Endodermal cell (in vitro differentiated cells): ENCODE results near the gene TXNL1. TPM values are rescaled to one million over a fixed set of nuclear protein-coding genes. Genes with fewer than 3 reads are reported as not detected.
"Not testable (repeated sequence)": the region's sequence is repeated elsewhere in the genome, so short reads cannot be mapped to it uniquely, and the experiment has no call there.

Experiments
- DNase-seq: peaks from one replicate; pipeline ENCODE4 v3.0.0-alpha.2; 2017
- H3K27ac ChIP-seq: 2 replicates; pipeline ENCODE4 v1.5.1; 2013; ENCODE audit warnings: mild to moderate bottlenecking, low read depth, low read length, moderate library complexity
- H3K27me3 ChIP-seq: 2 replicates; pipeline ENCODE4 v1.6.1; 2013; ENCODE audit warnings: mild to moderate bottlenecking, low read length, moderate library complexity; ENCODE audit not compliant: insufficient read depth, control insufficient read depth, poor library complexity, severe bottlenecking
- H3K36me3 ChIP-seq: 2 replicates; pipeline ENCODE4 v1.7.0; 2013; ENCODE audit warnings: mild to moderate bottlenecking, low read length, moderate library complexity; ENCODE audit not compliant: control insufficient read depth, insufficient read depth
- H3K4me1 ChIP-seq: one replicate; pipeline ENCODE4 v1.7.0; 2013; ENCODE audit warnings: low read length; ENCODE audit not compliant: control insufficient read depth, insufficient read depth
- H3K4me3 ChIP-seq: 2 replicates; pipeline ENCODE4 v1.5.1; 2013; ENCODE audit warnings: mild to moderate bottlenecking, low read length, moderate library complexity
- H3K9ac ChIP-seq: 2 replicates; pipeline ENCODE4 v1.6.1; 2013; ENCODE audit warnings: mild to moderate bottlenecking, low read length, moderate library complexity; ENCODE audit not compliant: poor library complexity, severe bottlenecking; ENCODE audit errors: extremely low read depth
- H3K9me3 ChIP-seq: 2 replicates; pipeline ENCODE4 v1.6.1; 2013; ENCODE audit warnings: mild to moderate bottlenecking, low read length, moderate library complexity; ENCODE audit not compliant: control insufficient read depth
- H3K27ac Mint-ChIP-seq: 2 replicates; pipeline ENCODE4 v1.8.0; 2020; ENCODE audit warnings: mixed read lengths
- H3K27me3 Mint-ChIP-seq: 2 replicates; pipeline ENCODE4 v1.8.0; 2021; ENCODE audit warnings: mild to moderate bottlenecking, mixed read lengths; ENCODE audit not compliant: insufficient read depth
- H3K36me3 Mint-ChIP-seq: 2 replicates; pipeline ENCODE4 v1.8.0; 2020; ENCODE audit warnings: low read depth, mixed read lengths
- H3K4me1 Mint-ChIP-seq: 2 replicates; pipeline ENCODE4 v1.8.0; 2020; ENCODE audit warnings: mixed read lengths
- H3K4me3 Mint-ChIP-seq: 2 replicates; pipeline ENCODE4 v1.8.0; 2020; ENCODE audit warnings: mild to moderate bottlenecking, moderate library complexity, mixed read lengths
- H3K9me3 Mint-ChIP-seq: 2 replicates; pipeline ENCODE4 v1.8.0; 2020; ENCODE audit warnings: mild to moderate bottlenecking, mixed read lengths
- WGBS, 2 experiments: methylation state at CpG; one replicate each; pipeline versions ENCODE4 v1.1.5 to v1.1.7; 2013; ENCODE audit warnings: missing lambda C conversion rate in 2 of 2, mixed read lengths in 1 of 2; ENCODE audit not compliant: insufficient coverage in 1 of 2, insufficient read length in 1 of 2; 5-methylcytosine and 5-hydroxymethylcytosine counted together
- total RNA-seq, 2 donors: library from RNA; stranded (reverse); fragmentation: NEBNext Ultra II Directional in 1 of 2; extraction: Animal tissue kit (Norgen Biotek cat#: 25700) in 1 of 2; gene quantifications; 2 replicates in 1 of 2; 3 replicates in 1 of 2; pipeline ENCODE4 v1.2.1, GENCODE V29; 2021
- TF ChIP-seq, protein P1 (sequence below): fragments of 200-600 bp; sonication (generic); conservative IDR thresholded peaks from 2 replicates; pipeline ENCODE4 v1.5.0; 2021; ENCODE audit warnings: antibody characterized with exemption, mild to moderate bottlenecking

Gene TXNL1
- total RNA-seq, 2 donors from 2014 or later, result 69.6 to 77.0 TPM

DNA sequence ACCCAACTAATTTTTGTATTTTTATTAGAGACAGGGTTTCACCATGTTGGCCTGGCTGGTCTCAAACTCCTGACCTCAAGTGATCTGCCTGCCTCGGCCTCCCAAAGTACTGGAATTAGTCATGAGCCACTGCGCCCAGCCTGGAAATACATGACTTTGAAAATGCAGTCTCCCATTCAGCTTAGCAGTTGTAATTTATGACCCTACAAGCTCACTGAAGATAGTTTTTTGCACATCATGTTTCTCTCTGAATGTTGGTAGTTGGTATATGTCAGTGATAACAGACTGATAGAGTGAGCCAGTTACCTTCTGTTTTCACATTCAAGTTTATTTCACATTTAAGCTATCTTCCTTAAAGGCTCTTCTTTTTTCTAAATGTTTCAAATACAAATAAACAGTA is 19.9 kb upstream of the TXNL1 start:
- TF ChIP-seq, protein P1, sequence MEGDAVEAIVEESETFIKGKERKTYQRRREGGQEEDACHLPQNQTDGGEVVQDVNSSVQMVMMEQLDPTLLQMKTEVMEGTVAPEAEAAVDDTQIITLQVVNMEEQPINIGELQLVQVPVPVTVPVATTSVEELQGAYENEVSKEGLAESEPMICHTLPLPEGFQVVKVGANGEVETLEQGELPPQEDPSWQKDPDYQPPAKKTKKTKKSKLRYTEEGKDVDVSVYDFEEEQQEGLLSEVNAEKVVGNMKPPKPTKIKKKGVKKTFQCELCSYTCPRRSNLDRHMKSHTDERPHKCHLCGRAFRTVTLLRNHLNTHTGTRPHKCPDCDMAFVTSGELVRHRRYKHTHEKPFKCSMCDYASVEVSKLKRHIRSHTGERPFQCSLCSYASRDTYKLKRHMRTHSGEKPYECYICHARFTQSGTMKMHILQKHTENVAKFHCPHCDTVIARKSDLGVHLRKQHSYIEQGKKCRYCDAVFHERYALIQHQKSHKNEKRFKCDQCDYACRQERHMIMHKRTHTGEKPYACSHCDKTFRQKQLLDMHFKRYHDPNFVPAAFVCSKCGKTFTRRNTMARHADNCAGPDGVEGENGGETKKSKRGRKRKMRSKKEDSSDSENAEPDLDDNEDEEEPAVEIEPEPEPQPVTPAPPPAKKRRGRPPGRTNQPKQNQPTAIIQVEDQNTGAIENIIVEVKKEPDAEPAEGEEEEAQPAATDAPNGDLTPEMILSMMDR, result no peak
- Histone ChIP-seq H3K4me3 (no peak overlapping the region), H3K4me1 (no peaks in the 10 kb centered on the region), H3K36me3 (no peaks in the 10 kb centered on the region), H3K9ac (no peak overlapping the region), H3K27me3 (no peaks in the 10 kb centered on the region), H3K9me3 (no peaks in the 10 kb centered on the region), H3K27ac (no peak overlapping the region)
- Mint-ChIP-seq H3K9me3 (peaks cover 7% of the 10 kb centered on the region), H3K36me3 (peaks cover 9% of the 10 kb centered on the region), H3K27ac (no peak overlapping the region), H3K4me3 (no peak overlapping the region), H3K4me1 (peaks cover 10% of the 10 kb centered on the region), H3K27me3 (no peaks in the 10 kb centered on the region)
- 93 to 100% methylated on average over 2 of the region's 2 CpGs for WGBS, 2 experiments
- DNase-seq, result no peak

GRCh38 chr18:56654280-56654679 is 15.9 kb upstream of the TXNL1 start:
- not testable (repeated sequence) for H3K4me3 ChIP-seq, H3K27ac ChIP-seq, H3K9ac ChIP-seq, H3K9me3 ChIP-seq, H3K27me3 ChIP-seq, H3K9me3 Mint-ChIP-seq, H3K4me3 Mint-ChIP-seq, H3K27me3 Mint-ChIP-seq, DNase-seq, H3K4me1 ChIP-seq, H3K27ac Mint-ChIP-seq, H3K36me3 ChIP-seq
- WGBS, 2 experiments, result 94 to 96% methylated on average over 4 to 6 of the region's 7 CpGs
- peaks cover 11% of the 10 kb centered on the region for H3K36me3 Mint-ChIP-seq
- peaks cover 12% of the 10 kb centered on the region for H3K4me1 Mint-ChIP-seq

GRCh38 chr18:56652802-56653201 is 14.4 kb upstream of the TXNL1 start:
- DNase-seq, result no peak
- Histone ChIP-seq H3K27ac (no peak overlapping the region), H3K36me3 (no peaks in the 10 kb centered on the region), H3K4me1 (no peaks in the 10 kb centered on the region), H3K27me3 (no peaks in the 10 kb centered on the region), H3K4me3 (no peak overlapping the region), H3K9ac (no peak overlapping the region), H3K9me3 (no peaks in the 10 kb centered on the region)
- no peaks in the 10 kb centered on the region for H3K27me3 Mint-ChIP-seq
- TF ChIP-seq, protein P1, result no peak
- H3K36me3 Mint-ChIP-seq, result peaks cover 11% of the 10 kb centered on the region
- H3K4me1 Mint-ChIP-seq, result peaks cover 22% of the 10 kb centered on the region
- no peak overlapping the region for H3K27ac Mint-ChIP-seq
- WGBS, 2 experiments, result 82 to 86% methylated on average over 3 to 4 of the region's 4 CpGs
- H3K9me3 Mint-ChIP-seq, result peaks cover 7% of the 10 kb centered on the region
- no peak overlapping the region for H3K4me3 Mint-ChIP-seq

GRCh38 chr18:56651771-56652092 is 13.3 kb upstream of the TXNL1 start:
- H3K9me3 ChIP-seq, result no peaks in the 10 kb centered on the region
- TF ChIP-seq, protein P1, result no peak
- H3K4me3 ChIP-seq, result peak overlapping the region; percentile 86
- peak overlapping the region; percentile 5 for H3K9ac ChIP-seq
- H3K27me3 ChIP-seq, result no peaks in the 10 kb centered on the region
- H3K4me1 ChIP-seq, result no peaks in the 10 kb centered on the region
- peak overlapping the region; percentile 93 for H3K27ac Mint-ChIP-seq
- DNase-seq, result no peak
- no peak overlapping the region for H3K27ac ChIP-seq
- peaks cover 30% of the 10 kb centered on the region for H3K4me1 Mint-ChIP-seq
- H3K27me3 Mint-ChIP-seq, result no peaks in the 10 kb centered on the region
- peaks cover 11% of the 10 kb centered on the region for H3K36me3 Mint-ChIP-seq
- H3K4me3 Mint-ChIP-seq, result peak overlapping the region; percentile 93
- no peaks in the 10 kb centered on the region for H3K36me3 ChIP-seq
- H3K9me3 Mint-ChIP-seq, result peaks cover 7% of the 10 kb centered on the region
- 16 to 60% methylated on average over 1 to 5 of the region's 5 CpGs for WGBS, 2 experiments
